ENCODE results near the gene TARP.

DNA sequence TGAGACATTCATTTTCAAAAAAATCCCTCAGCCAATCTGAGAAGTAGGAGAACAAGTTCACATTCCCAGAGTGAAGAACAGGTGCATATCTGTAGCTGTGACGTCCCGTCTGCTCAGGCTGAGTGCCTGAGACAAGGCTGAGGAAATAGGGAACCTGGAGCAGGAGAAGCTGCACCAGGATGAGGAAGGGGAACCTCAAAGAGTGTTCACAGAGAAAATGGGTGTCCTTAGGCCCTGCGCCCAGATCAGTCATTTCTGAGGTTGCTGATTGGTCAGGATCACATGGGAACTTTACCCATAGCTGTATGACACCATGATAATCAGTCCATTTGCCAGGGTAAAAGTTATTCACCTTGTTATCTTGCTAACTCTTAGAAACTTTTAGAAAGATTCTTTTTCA is 34.2 kb upstream of the TARP start:
- TF ChIP-seq EGR1 (IDR thresholded peaks at IDR 0.05) (no peak), FOXM1 (IDR thresholded peaks at IDR 0.05; ENCODE audit: borderline replicate concordance, low read depth) (no peak), TEAD4 (IDR thresholded peaks at IDR 0.05) (no peak), TAF1 (IDR thresholded peaks at IDR 0.05; ENCODE audit: low read depth) (no peak), ZBTB7A (IDR thresholded peaks at IDR 0.05; ENCODE audit: low read depth) (no peak), EP300 (IDR thresholded peaks at IDR 0.05; ENCODE audit: borderline replicate concordance) (no peak), TCF12 (IDR thresholded peaks at IDR 0.05; ENCODE audit: low read depth) (no peak), NFIC (IDR thresholded peaks at IDR 0.05) (no peak), YY1 (IDR thresholded peaks at IDR 0.05; ENCODE audit: low read depth) (no peak)
- TF ChIP-seq, protein P1, sequence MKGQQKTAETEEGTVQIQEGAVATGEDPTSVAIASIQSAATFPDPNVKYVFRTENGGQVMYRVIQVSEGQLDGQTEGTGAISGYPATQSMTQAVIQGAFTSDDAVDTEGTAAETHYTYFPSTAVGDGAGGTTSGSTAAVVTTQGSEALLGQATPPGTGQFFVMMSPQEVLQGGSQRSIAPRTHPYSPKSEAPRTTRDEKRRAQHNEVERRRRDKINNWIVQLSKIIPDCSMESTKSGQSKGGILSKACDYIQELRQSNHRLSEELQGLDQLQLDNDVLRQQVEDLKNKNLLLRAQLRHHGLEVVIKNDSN (IDR thresholded peaks at IDR 0.05): no peak
- TF ChIP-seq, protein P2, sequence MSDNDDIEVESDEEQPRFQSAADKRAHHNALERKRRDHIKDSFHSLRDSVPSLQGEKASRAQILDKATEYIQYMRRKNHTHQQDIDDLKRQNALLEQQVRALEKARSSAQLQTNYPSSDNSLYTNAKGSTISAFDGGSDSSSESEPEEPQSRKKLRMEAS (IDR thresholded peaks at IDR 0.05): no peak

Data from Ishikawa (cell line).